GM13976 (cell line): ENCODE measurements around the gene SLC35F3.

Experiments
- DNase-seq: peaks from one replicate; pipeline ENCODE4 v3.0.0; 2012; ENCODE audit warnings: low spot score
- in situ Hi-C: fragments of 300-500 bp; cut with MboI; formaldehyde crosslinking; loops from one replicate; pipeline ENCODE4 v1.12.0; 2022; ENCODE audit warnings: low sequenced_read_pairs, mixed read lengths, inconsistent platforms; ENCODE audit not compliant: unreplicated experiment
- TF ChIP-seq, protein P1 (sequence below): IDR thresholded peaks from 2 replicates; pipeline ENCODE4 v1.5.1; 2012; ENCODE audit warnings: borderline replicate concordance, mild to moderate bottlenecking; ENCODE audit not compliant: insufficient read depth; ENCODE audit errors: extremely low read depth, missing control alignments, control extremely low read depth

The SLC35F3 gene

DNA sequence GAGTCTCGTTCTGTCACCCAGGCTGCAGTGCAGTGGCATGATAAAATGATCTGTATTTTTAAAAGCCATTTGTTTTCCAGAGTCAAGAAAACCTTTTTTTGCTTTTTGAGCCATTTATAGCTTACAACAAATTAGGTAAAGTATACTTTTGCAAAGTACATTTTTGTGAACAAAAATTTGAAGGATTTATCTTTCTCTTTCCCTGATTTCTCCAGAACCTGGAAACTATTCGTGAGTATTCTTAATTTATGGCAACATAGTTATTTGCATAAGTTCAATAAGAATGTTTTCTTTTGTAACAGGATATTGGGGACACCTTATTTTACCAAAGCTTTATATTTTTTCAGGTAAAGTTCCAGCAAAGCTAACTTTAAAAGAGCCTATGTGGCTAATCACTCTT is 37.4 kb upstream of the SLC35F3 start:
- TF ChIP-seq, protein P1, sequence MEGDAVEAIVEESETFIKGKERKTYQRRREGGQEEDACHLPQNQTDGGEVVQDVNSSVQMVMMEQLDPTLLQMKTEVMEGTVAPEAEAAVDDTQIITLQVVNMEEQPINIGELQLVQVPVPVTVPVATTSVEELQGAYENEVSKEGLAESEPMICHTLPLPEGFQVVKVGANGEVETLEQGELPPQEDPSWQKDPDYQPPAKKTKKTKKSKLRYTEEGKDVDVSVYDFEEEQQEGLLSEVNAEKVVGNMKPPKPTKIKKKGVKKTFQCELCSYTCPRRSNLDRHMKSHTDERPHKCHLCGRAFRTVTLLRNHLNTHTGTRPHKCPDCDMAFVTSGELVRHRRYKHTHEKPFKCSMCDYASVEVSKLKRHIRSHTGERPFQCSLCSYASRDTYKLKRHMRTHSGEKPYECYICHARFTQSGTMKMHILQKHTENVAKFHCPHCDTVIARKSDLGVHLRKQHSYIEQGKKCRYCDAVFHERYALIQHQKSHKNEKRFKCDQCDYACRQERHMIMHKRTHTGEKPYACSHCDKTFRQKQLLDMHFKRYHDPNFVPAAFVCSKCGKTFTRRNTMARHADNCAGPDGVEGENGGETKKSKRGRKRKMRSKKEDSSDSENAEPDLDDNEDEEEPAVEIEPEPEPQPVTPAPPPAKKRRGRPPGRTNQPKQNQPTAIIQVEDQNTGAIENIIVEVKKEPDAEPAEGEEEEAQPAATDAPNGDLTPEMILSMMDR = no peak
- no peak for DNase-seq
- in situ Hi-C loops = no loop called here

DNA sequence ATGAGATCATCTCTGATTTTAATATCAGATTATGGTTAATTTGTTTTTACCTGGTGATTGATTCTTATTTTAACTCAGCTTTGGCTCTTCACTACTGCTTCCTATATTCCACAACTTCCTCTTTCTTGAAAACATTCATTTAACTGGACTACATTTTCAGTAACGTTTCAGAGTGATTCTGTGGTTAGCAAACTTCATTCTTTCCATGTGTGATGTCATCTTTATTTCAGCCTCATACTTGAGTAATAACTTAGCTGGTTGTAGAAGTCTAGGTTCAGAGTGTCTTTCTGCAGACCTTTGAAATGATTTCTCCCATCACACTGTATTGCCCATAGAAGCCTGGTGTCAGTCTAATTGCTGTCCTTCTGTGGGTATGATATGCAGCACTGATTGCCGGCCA is 36.0 kb upstream of the SLC35F3 start:
- in situ Hi-C loops = no loop called here
- TF ChIP-seq, protein P1 = no peak
- DNase-seq = no peak

DNA sequence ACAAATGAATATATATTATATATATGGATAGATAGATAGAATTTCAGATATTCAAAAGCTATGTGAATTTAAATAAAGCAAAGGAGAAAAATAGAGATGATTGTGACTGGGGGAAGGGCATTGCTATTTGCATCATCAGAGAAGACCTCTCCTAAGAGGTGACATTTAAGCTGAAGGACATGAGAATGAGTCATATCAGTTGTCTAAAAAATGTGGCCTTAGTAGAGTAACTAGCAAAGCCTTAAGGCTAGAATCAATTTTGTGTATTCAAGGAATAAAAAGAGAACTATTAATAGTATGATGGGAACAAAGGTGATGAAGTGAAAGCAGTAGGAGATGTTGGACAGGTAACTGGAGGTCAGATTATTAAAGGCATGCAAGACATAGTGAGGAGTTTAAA is 34.8 kb upstream of the SLC35F3 start:
- in situ Hi-C loops = no loop called here
- TF ChIP-seq, protein P1 = no peak
- DNase-seq = no peak

DNA sequence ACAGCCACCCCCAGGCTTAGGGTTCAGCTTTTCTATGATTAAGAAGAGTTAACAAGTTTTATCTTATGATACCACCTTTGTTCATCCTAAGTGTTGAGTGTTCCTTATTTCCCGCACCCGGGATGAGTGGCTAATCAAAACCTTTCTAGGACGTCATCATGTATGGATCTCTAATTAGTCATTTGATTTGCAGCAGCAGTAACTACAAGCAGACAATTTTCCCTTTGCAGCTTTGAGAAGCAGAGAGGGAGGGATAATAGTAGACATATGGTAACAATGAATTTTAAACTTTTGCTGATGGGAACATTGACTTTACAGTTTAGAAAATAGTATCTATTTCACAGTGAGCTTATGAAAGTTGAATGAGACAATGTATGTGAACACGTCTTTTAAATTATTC is 30.8 kb upstream of the SLC35F3 start:
- DNase-seq = no peak
- TF ChIP-seq, protein P1 = no peak
- in situ Hi-C loops = no loop called here

DNA sequence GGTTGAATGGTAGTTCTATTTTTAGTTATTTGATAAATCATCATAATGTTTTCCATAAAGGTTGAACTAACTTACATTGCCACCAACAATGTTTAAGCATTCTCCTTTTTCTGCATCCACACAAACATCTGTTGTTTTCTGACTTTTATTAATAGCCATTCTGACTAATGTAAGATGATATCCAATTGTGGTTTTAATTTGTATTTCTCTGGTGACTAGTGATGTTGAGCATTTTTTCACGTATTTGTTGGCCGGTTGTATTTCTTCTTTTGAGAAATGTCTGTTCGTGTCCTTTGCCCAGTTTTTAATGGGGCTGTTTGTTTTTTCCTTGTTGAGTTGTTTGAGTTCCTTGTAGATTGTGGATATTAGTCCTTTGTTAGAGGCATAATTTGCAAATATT is 24.6 kb upstream of the SLC35F3 start:
- in situ Hi-C loops = no loop called here
- DNase-seq = no peak
- TF ChIP-seq, protein P1 = no peak

DNA sequence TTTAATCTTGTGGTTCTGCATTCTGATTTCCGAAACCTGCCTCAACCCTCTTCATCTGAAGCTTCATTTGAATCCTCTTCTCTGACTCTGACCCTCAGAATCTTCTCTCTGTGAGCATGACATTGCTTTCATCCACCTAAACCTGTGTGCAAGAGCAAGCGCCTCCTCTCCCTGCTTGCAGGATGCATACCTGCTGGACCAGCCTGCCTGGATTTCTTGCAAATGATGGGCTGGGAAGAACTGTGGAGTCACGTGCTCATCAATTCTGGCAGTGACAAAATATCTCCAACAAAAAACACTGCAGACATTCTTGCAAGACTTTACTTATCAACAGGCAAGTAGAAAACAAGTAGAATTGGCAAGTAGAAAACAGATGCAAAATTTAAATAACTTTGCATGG is 20.8 kb upstream of the SLC35F3 start:
- no peak for DNase-seq
- in situ Hi-C loops = no loop called here
- TF ChIP-seq, protein P1 = no peak
